GM18511 (cell line): Measurements from ENCODE around the gene GTF2IRD1.
A peak's percentile ranks its signal among the peaks of the same experiment; 100 is the strongest.
"Not testable (repeated sequence)": the region's sequence is repeated elsewhere in the genome, so short reads cannot be mapped to it uniquely, and the experiment has no call there.

Source experiments
- ATAC-seq: cut with Tn5 transposase; IDR thresholded peaks from one replicate; pipeline ENCODE4 v1.9.1; 2021; ENCODE audit warnings: mild to moderate bottlenecking, moderate library complexity; ENCODE audit not compliant: unreplicated experiment

The GTF2IRD1 gene

GRCh38 chr7:74453322-74454011 lies at the start of gene GTF2IRD1:
TSS of gene GTF2IRD1 (plus strand) at chr7:74453906. CDS start at chr7:74508081, 54,175 bp downstream.
- ATAC-seq: peak; percentile 57

GRCh38 chr7:74404388-74404700 lies 49.4 kb upstream of the GTF2IRD1 start:
- ATAC-seq: no peak

GRCh38 chr7:74404741-74405140 lies 49.0 kb upstream of the GTF2IRD1 start:
- ATAC-seq: no peak

GRCh38 chr7:74405191-74405898 lies 48.4 kb upstream of the GTF2IRD1 start:
- no peak for ATAC-seq

GRCh38 chr7:74405899-74406512 lies 47.7 kb upstream of the GTF2IRD1 start:
- ATAC-seq: no peak

- no peak for ATAC-seq
These were observed 45.7 kb upstream of the GTF2IRD1 start for GRCh38 chr7:74407958-74408357.

GRCh38 chr7:74409571-74409970 lies 44.1 kb upstream of the GTF2IRD1 start:
- no peak for ATAC-seq

- ATAC-seq: no peak
These were observed 42.9 kb upstream of the GTF2IRD1 start for GRCh38 chr7:74410772-74411171.

- ATAC-seq: not testable (repeated sequence)
These were observed 42.1 kb upstream of the GTF2IRD1 start for GRCh38 chr7:74411571-74411970.

GRCh38 chr7:74412056-74412455 lies 41.6 kb upstream of the GTF2IRD1 start:
- ATAC-seq: no peak

- no peak for ATAC-seq
These were observed 41.1 kb upstream of the GTF2IRD1 start for GRCh38 chr7:74412603-74413002.

GRCh38 chr7:74414595-74415333 lies 38.9 kb upstream of the GTF2IRD1 start:
- ATAC-seq: not testable (repeated sequence)

GRCh38 chr7:74417419-74417971 lies 36.2 kb upstream of the GTF2IRD1 start:
- no peak for ATAC-seq

GRCh38 chr7:74418076-74418475 lies 35.6 kb upstream of the GTF2IRD1 start:
- no peak for ATAC-seq

- ATAC-seq: no peak
These were observed 35.2 kb upstream of the GTF2IRD1 start for GRCh38 chr7:74418538-74418937.

- not testable (repeated sequence) for ATAC-seq
These were observed 34.5 kb upstream of the GTF2IRD1 start for GRCh38 chr7:74419232-74419631.

GRCh38 chr7:74420006-74420405 lies 33.7 kb upstream of the GTF2IRD1 start:
- ATAC-seq: no peak

GRCh38 chr7:74424291-74424880 lies 29.3 kb upstream of the GTF2IRD1 start:
- no peak for ATAC-seq

- ATAC-seq: no peak
These were observed 25.7 kb upstream of the GTF2IRD1 start for GRCh38 chr7:74428023-74428422.

GRCh38 chr7:74429153-74429747 lies 24.5 kb upstream of the GTF2IRD1 start:
- no peak for ATAC-seq
